WTC11 (cell line): ENCODE data around the gene OPRM1. TPM values are rescaled to one million over a fixed set of nuclear protein-coding genes. Genes with fewer than 3 reads are reported as not detected.

Source experiments
- AFF4 ChIP-seq: sonication (generic); formaldehyde crosslinking; IDR thresholded peaks from 2 replicates; pipeline ENCODE4 v1.8.1; 2023; ENCODE audit warnings: mild to moderate bottlenecking, missing genetic modification reagents, borderline replicate concordance
- AR ChIP-seq: fragments of 250-450 bp; sonication (Bioruptor Pico); IDR thresholded peaks from 2 replicates; pipeline ENCODE4 v1.9.0; 2021; ENCODE audit warnings: mild to moderate bottlenecking
- ATF1 ChIP-seq: sonication (generic); formaldehyde crosslinking; IDR thresholded peaks from 2 replicates; pipeline ENCODE4 v1.8.1; 2023; ENCODE audit warnings: mild to moderate bottlenecking, moderate library complexity, missing genetic modification reagents
- CREB1 ChIP-seq: sonication (generic); formaldehyde crosslinking; IDR thresholded peaks from 2 replicates; pipeline ENCODE4 v1.8.0; 2023; ENCODE audit warnings: mild to moderate bottlenecking, missing genetic modification reagents
- E2F1 ChIP-seq: sonication (generic); formaldehyde crosslinking; IDR thresholded peaks from 2 replicates; pipeline ENCODE4 v1.8.0; 2022; ENCODE audit warnings: mild to moderate bottlenecking, missing genetic modification reagents
- FOXP1 ChIP-seq: sonication (generic); formaldehyde crosslinking; IDR thresholded peaks from 2 replicates; pipeline ENCODE4 v1.8.0; 2022; ENCODE audit warnings: missing genetic modification reagents, mild to moderate bottlenecking, moderate library complexity, borderline replicate concordance
- GRHL2 ChIP-seq: fragments of 250-450 bp; sonication (Bioruptor Pico); IDR thresholded peaks from 2 replicates; pipeline ENCODE4 v1.8.0; 2022; ENCODE audit warnings: mild to moderate bottlenecking, moderate library complexity; ENCODE audit not compliant: insufficient replicate concordance, severe bottlenecking
- GTF2I ChIP-seq: fragments of 250-450 bp; sonication (Bioruptor Pico); conservative IDR thresholded peaks from 2 replicates; pipeline ENCODE4 v1.4.0; 2021; ENCODE audit warnings: mild to moderate bottlenecking
- HMGA2 ChIP-seq: fragments of 250-450 bp; sonication (Bioruptor Pico); IDR thresholded peaks from 2 replicates; pipeline ENCODE4 v1.4.0; 2021; ENCODE audit warnings: mild to moderate bottlenecking, moderate library complexity
- HMGXB4 ChIP-seq: sonication (generic); formaldehyde crosslinking; IDR thresholded peaks from 2 replicates; pipeline ENCODE4 v1.8.1; 2023; ENCODE audit warnings: mild to moderate bottlenecking, moderate library complexity, missing genetic modification reagents
- MAX ChIP-seq: sonication (generic); formaldehyde crosslinking; IDR thresholded peaks from 2 replicates; pipeline ENCODE4 v1.8.0; 2022; ENCODE audit warnings: mild to moderate bottlenecking, missing genetic modification reagents
- NFYB ChIP-seq: sonication (generic); formaldehyde crosslinking; conservative IDR thresholded peaks from 2 replicates; pipeline ENCODE4 v1.8.0; 2022; ENCODE audit warnings: low read depth, missing genetic modification reagents
- NR2C2 ChIP-seq: sonication (generic); formaldehyde crosslinking; IDR thresholded peaks from 2 replicates; pipeline ENCODE4 v1.8.0; 2022; ENCODE audit warnings: mild to moderate bottlenecking, missing genetic modification reagents
- PRDM15 ChIP-seq: sonication (generic); formaldehyde crosslinking; IDR thresholded peaks from 2 replicates; pipeline ENCODE4 v1.8.0; 2022; ENCODE audit warnings: missing genetic modification reagents
- RELA ChIP-seq: sonication (generic); formaldehyde crosslinking; IDR thresholded peaks from 2 replicates; pipeline ENCODE4 v1.8.1; 2022; ENCODE audit warnings: missing genetic modification reagents, mild to moderate bottlenecking, borderline replicate concordance
- SP1 ChIP-seq: sonication (generic); formaldehyde crosslinking; conservative IDR thresholded peaks from 2 replicates; pipeline ENCODE4 v1.8.1; 2022; ENCODE audit warnings: missing genetic modification reagents
- TCF7 ChIP-seq: sonication (generic); formaldehyde crosslinking; IDR thresholded peaks from 2 replicates; pipeline ENCODE4 v1.8.0; 2022; ENCODE audit warnings: mild to moderate bottlenecking, low read depth, missing genetic modification reagents, moderate library complexity
- TEAD4 ChIP-seq: sonication (generic); formaldehyde crosslinking; IDR thresholded peaks from 2 replicates; pipeline ENCODE4 v1.8.0; 2022; ENCODE audit warnings: mild to moderate bottlenecking, missing genetic modification reagents
- USF1 ChIP-seq: sonication (generic); formaldehyde crosslinking; IDR thresholded peaks from 2 replicates; pipeline ENCODE4 v1.8.0; 2022; ENCODE audit warnings: mild to moderate bottlenecking, missing genetic modification reagents
- USF2 ChIP-seq: sonication (generic); formaldehyde crosslinking; IDR thresholded peaks from 2 replicates; pipeline ENCODE4 v1.8.1; 2023; ENCODE audit warnings: mild to moderate bottlenecking, missing genetic modification reagents, moderate library complexity
- ZBTB21 ChIP-seq: sonication (generic); formaldehyde crosslinking; IDR thresholded peaks from 2 replicates; pipeline ENCODE4 v1.8.1; 2023; ENCODE audit warnings: mild to moderate bottlenecking, missing genetic modification reagents, borderline replicate concordance
- ZNF138 ChIP-seq: sonication (generic); formaldehyde crosslinking; conservative IDR thresholded peaks from 2 replicates; pipeline ENCODE4 v1.8.1; 2022; ENCODE audit warnings: mild to moderate bottlenecking, moderate library complexity, missing genetic modification reagents
- ZNF416 ChIP-seq: fragments of 250-450 bp; sonication (Bioruptor Pico); IDR thresholded peaks from 2 replicates; pipeline ENCODE4 v1.9.0; 2021; ENCODE audit warnings: mild to moderate bottlenecking, inconsistent platforms
- total RNA-seq: library from RNA; stranded (reverse); gene quantifications from 3 replicates; pipeline ENCODE4 v1.2.3, GENCODE V29; 2021

Gene OPRM1
- total RNA-seq, 1 experiment from 2014 or later = not detected

GRCh38 chr6:154039231-154039842 is at the start of gene OPRM1 (continued):
- TF ChIP-seq MAX (CRISPR knock-in tag) (peak; percentile 87), HMGA2 (CRISPR knock-in tag) (no peak), ZNF416 (no peak), ZBTB21 (CRISPR knock-in tag) (peak; percentile 96), USF2 (0 out of 2 replicates have a peak, but pooled peaks have one; percentile 25), E2F1 (CRISPR knock-in tag) (peak; percentile 95), PRDM15 (CRISPR knock-in tag) (0 out of 2 replicates have a peak, but pooled peaks have one; percentile 18), GTF2I (no peak), FOXP1 (CRISPR knock-in tag) (peak; percentile 99), TEAD4 (CRISPR knock-in tag) (peak; percentile 95), GRHL2 (CRISPR knock-in tag) (no peak), HMGXB4 (peak; percentile 76), NFYB (no peak), AFF4 (peak; percentile 98; the same call in 1 of the 2 replicates), CREB1 (CRISPR knock-in tag) (peak; percentile 97), ATF1 (CRISPR knock-in tag) (peak; percentile 97), USF1 (peak; percentile 76; the same call in 1 of the 2 replicates), AR (CRISPR knock-in tag) (no peak), RELA (CRISPR knock-in tag) (peak; percentile 95), TCF7 (CRISPR knock-in tag) (peak; percentile 95), SP1 (CRISPR knock-in tag) (peak; percentile 63), ZNF138 (CRISPR knock-in tag) (peak; percentile 98), NR2C2 (peak; percentile 80; the same call in 1 of the 2 replicates)
